H9 (cell line): ENCODE results near the gene DHRSX. TPM values are rescaled to one million over a fixed set of nuclear protein-coding genes. Genes with fewer than 3 reads are reported as not detected.

Experiments used
- DNase-seq: peaks from one replicate; pipeline ENCODE4 v3.0.0-alpha.2; 2017
- H2AFZ ChIP-seq: one replicate; pipeline ENCODE4 v1.6.1; 2013; ENCODE audit warnings: mild to moderate bottlenecking, low read length, control low read depth, moderate library complexity
- H2AK5ac ChIP-seq: 2 replicates; pipeline ENCODE4 v1.6.1; 2013; ENCODE audit warnings: low read length, control low read depth, mixed read lengths; ENCODE audit not compliant: insufficient read length
- H2BK120ac ChIP-seq: one replicate; pipeline ENCODE4 v1.6.1; 2013; ENCODE audit warnings: low read depth, mild to moderate bottlenecking, low read length, control low read depth, inconsistent platforms; ENCODE audit not compliant: poor library complexity, severe bottlenecking
- H2BK12ac ChIP-seq: 2 replicates; pipeline ENCODE4 v1.6.1; 2013; ENCODE audit warnings: low read length, control low read depth, mixed read lengths, low read depth; ENCODE audit not compliant: insufficient read length
- H2BK15ac ChIP-seq: 2 replicates; pipeline ENCODE4 v1.6.1; 2013; ENCODE audit warnings: low read depth, low read length, control low read depth
- H2BK20ac ChIP-seq: one replicate; pipeline ENCODE4 v1.6.1; 2013; ENCODE audit warnings: low read depth, mild to moderate bottlenecking, low read length, control low read depth, inconsistent platforms; ENCODE audit not compliant: poor library complexity, severe bottlenecking
- H2BK5ac ChIP-seq: 2 replicates; pipeline ENCODE4 v1.6.1; 2013; ENCODE audit warnings: low read length, control low read depth, mixed read lengths; ENCODE audit not compliant: insufficient read length
- H3K14ac ChIP-seq: 2 replicates; pipeline ENCODE4 v1.6.1; 2013; ENCODE audit warnings: low read length, control low read depth; ENCODE audit not compliant: insufficient read depth
- H3K18ac ChIP-seq: 2 replicates; pipeline ENCODE4 v1.6.1; 2013; ENCODE audit warnings: low read depth, mild to moderate bottlenecking, mixed read lengths, low read length, control low read depth; ENCODE audit not compliant: insufficient read length
- H3K23ac ChIP-seq: 2 replicates; pipeline ENCODE4 v1.6.1; 2013; ENCODE audit warnings: low read length, control low read depth, mixed read lengths, low read depth; ENCODE audit not compliant: insufficient read length
- H3K23me2 ChIP-seq: 2 replicates; pipeline ENCODE4 v1.6.1; 2013; ENCODE audit warnings: low read depth, mild to moderate bottlenecking, mixed read lengths, low read length, control low read depth; ENCODE audit not compliant: insufficient read length, poor library complexity, severe bottlenecking
- H3K27ac ChIP-seq: 2 replicates; pipeline ENCODE4 v1.5.1; 2013; ENCODE audit warnings: low read length, control low read depth, mixed read lengths, low read depth; ENCODE audit not compliant: insufficient read length
- H3K27me3 ChIP-seq: 2 replicates; pipeline ENCODE4 v1.6.1; 2013; ENCODE audit warnings: low read length, control low read depth, inconsistent platforms; ENCODE audit not compliant: insufficient read depth
- H3K4ac ChIP-seq: 2 replicates; pipeline ENCODE4 v1.6.1; 2013; ENCODE audit warnings: low read depth, mild to moderate bottlenecking, control low read depth, inconsistent platforms, low read length, moderate library complexity
- H3K4me1 ChIP-seq: 2 replicates; pipeline ENCODE4 v1.6.1; 2013; ENCODE audit warnings: low read length, control low read depth, inconsistent platforms; ENCODE audit not compliant: insufficient read depth
- H3K4me2 ChIP-seq: 2 replicates; pipeline ENCODE4 v1.6.1; 2013; ENCODE audit warnings: low read length, control low read depth, mixed read lengths; ENCODE audit not compliant: insufficient read length, insufficient read depth
- H3K56ac ChIP-seq: 2 replicates; pipeline ENCODE4 v1.6.1; 2013; ENCODE audit warnings: low read depth, mild to moderate bottlenecking, mixed read lengths, low read length, control low read depth; ENCODE audit not compliant: insufficient read length
- H3K79me1 ChIP-seq: 2 replicates; pipeline ENCODE4 v1.6.1; 2013; ENCODE audit warnings: low read depth, mild to moderate bottlenecking, moderate library complexity, low read length, control low read depth, inconsistent platforms; ENCODE audit not compliant: insufficient read depth, poor library complexity, severe bottlenecking
- H3K79me2 ChIP-seq: 2 replicates; pipeline ENCODE4 v1.6.1; 2013; ENCODE audit warnings: low read length, control low read depth, inconsistent platforms; ENCODE audit not compliant: insufficient read depth
- H3K9ac ChIP-seq: 2 replicates; pipeline ENCODE4 v1.6.1; 2013; ENCODE audit warnings: low read length, control low read depth, mixed read lengths; ENCODE audit not compliant: insufficient read length; ENCODE audit errors: extremely low read depth
- H3K9me3 ChIP-seq: one replicate; pipeline ENCODE4 v1.6.1; 2013; ENCODE audit warnings: low read depth, low read length, inconsistent platforms; ENCODE audit not compliant: control insufficient read depth
- H3T11ph ChIP-seq: one replicate; pipeline ENCODE4 v1.6.1; 2013; ENCODE audit warnings: mild to moderate bottlenecking, low read length, control low read depth, inconsistent platforms
- H4K20me1 ChIP-seq: one replicate; pipeline ENCODE4 v1.6.1; 2013; ENCODE audit not compliant: control insufficient read depth, insufficient read length, insufficient read depth
- H4K5ac ChIP-seq: 2 replicates; pipeline ENCODE4 v1.6.1; 2013; ENCODE audit warnings: low read depth, mild to moderate bottlenecking, mixed read lengths, low read length, control low read depth; ENCODE audit not compliant: insufficient read length
- H4K8ac ChIP-seq: replicated peaks from 2 replicates; pipeline ENCODE4 v1.6.1; 2013; ENCODE audit warnings: low read length, control low read depth, mixed read lengths, low read depth; ENCODE audit not compliant: insufficient read length
- H4K91ac ChIP-seq: 2 replicates; pipeline ENCODE4 v1.6.1; 2013; ENCODE audit warnings: low read depth, mild to moderate bottlenecking, moderate library complexity, mixed read lengths, low read length, control low read depth; ENCODE audit not compliant: insufficient read length
- H3K27ac Mint-ChIP-seq, 3 experiments: 2 replicates in 2 of 3; 3 replicates in 1 of 3; pipeline ENCODE4 v1.8.0; 2020 to 2021; ENCODE audit warnings: mixed read lengths in 3 of 3, mild to moderate bottlenecking in 1 of 3, moderate library complexity in 1 of 3
- H3K27me3 Mint-ChIP-seq: 2 replicates; pipeline ENCODE4 v1.8.0; 2021; ENCODE audit warnings: low read depth, mild to moderate bottlenecking, moderate library complexity, mixed read lengths
- H3K36me3 Mint-ChIP-seq, 3 experiments: 2 replicates in 2 of 3; 3 replicates in 1 of 3; pipeline ENCODE4 v1.8.0; 2020 to 2021; ENCODE audit warnings: low read depth in 3 of 3, mixed read lengths in 3 of 3; ENCODE audit not compliant: insufficient read depth in 1 of 3
- H3K4me1 Mint-ChIP-seq, 2 experiments: 2 replicates each; pipeline ENCODE4 v1.8.0; 2020; ENCODE audit warnings: mixed read lengths in 2 of 2
- H3K4me3 Mint-ChIP-seq, 2 experiments: 2 replicates in 1 of 2; 3 replicates in 1 of 2; pipeline ENCODE4 v1.8.0; 2020 to 2021; ENCODE audit warnings: mild to moderate bottlenecking in 2 of 2, mixed read lengths in 2 of 2, moderate library complexity in 1 of 2
- H3K9me3 Mint-ChIP-seq, 2 experiments: 2 replicates in 1 of 2; 3 replicates in 1 of 2; pipeline ENCODE4 v1.8.0; 2020; ENCODE audit warnings: mild to moderate bottlenecking in 2 of 2, mixed read lengths in 2 of 2, moderate library complexity in 1 of 2
- WGBS: extraction: QIAGEN DNeasy Blood & Tissue Kit; methylation state at CpG from one replicate; pipeline ENCODE4 v1.1.7; 2013; ENCODE audit warnings: missing lambda C conversion rate, low lambda C conversion rate, mixed read lengths; ENCODE audit not compliant: insufficient read length; ENCODE audit errors: extremely low coverage; 5-methylcytosine and 5-hydroxymethylcytosine counted together
- total RNA-seq: library from RNA; stranded (reverse); gene quantifications from 2 replicates; pipeline ENCODE4 v1.2.1, GENCODE V29; 2021
- TF ChIP-seq, protein P1 (sequence below): fragments of 200-600 bp; sonication (generic); conservative IDR thresholded peaks from 3 replicates; pipeline ENCODE4 v1.8.0; 2021; ENCODE audit warnings: antibody characterized with exemption, mild to moderate bottlenecking

Gene DHRSX
- total RNA-seq, 1 experiment from 2014 or later = 44.0 TPM

DNA sequence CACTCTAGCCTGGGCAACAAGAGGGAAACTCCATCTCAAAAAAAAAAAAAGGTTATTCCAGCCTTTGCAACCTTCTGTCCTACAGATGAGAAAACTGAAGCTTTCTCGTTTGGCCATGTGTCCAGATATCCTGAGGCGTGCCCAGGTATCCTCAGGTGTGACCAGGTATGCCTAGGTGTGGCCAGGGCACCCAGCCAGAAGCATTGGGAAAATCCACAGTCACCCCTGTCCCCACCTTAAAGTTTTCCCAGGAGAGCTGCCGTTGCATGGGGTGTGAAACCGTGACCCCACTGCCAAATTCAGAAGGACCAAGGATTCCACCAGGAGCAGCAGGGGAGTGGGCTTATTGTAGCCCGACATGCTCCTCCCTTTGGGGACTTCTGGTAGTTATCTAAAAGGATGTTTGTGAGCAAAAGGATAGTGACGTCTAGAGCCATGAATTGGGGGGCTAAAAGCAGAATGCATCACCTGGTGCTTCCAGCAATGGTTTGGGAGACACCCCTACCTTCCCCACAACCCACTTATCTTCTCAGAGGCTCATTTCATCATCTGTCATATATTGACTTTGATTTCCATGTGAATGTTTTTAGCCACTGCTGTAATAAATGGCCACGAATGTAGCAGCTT, 4.0 kb upstream of the DHRSX start:
- Histone ChIP-seq H3K56ac (no peak overlapping the region), H3K18ac (no peak overlapping the region), H2BK20ac (no peak overlapping the region), H3K23ac (no peak overlapping the region), H3K4ac (no peak overlapping the region), H2BK120ac (no peak overlapping the region), H2AFZ (no peak overlapping the region), H3T11ph (no peak overlapping the region), H4K91ac (no peak overlapping the region), H3K23me2 (peaks cover 4% of the 10 kb centered on the region), H4K5ac (no peak overlapping the region), H3K9ac (no peak overlapping the region), H3K4me2 (no peak overlapping the region), H3K79me1 (no peaks in the 10 kb centered on the region), H2BK5ac (no peak overlapping the region), H4K20me1 (no peaks in the 10 kb centered on the region), H3K14ac (no peak overlapping the region), H2BK15ac (no peak overlapping the region), H4K8ac (no peak overlapping the region), H3K4me1 (no peaks in the 10 kb centered on the region), H3K27me3 (no peaks in the 10 kb centered on the region), H3K27ac (no peak overlapping the region), H3K79me2 (no peaks in the 10 kb centered on the region; the same call in 1 of the 2 replicates), H2AK5ac (no peak overlapping the region), H2BK12ac (no peak overlapping the region), H3K9me3 (no peaks in the 10 kb centered on the region)
- no CpG with 5 or more reads among the region's 7 CpGs for WGBS
- DNase-seq = no peak
- Mint-ChIP-seq H3K4me3 (no peak overlapping the region), H3K9me3 (no peaks in the 10 kb centered on the region), H3K27ac (no peak overlapping the region), H3K27me3 (no peaks in the 10 kb centered on the region), H3K36me3 (no peaks in the 10 kb centered on the region), H3K4me1 (peaks cover 0 to 11% of the 10 kb centered on the region in 2 experiments; a peak in 3 of 4 replicates)
- TF ChIP-seq, protein P1, sequence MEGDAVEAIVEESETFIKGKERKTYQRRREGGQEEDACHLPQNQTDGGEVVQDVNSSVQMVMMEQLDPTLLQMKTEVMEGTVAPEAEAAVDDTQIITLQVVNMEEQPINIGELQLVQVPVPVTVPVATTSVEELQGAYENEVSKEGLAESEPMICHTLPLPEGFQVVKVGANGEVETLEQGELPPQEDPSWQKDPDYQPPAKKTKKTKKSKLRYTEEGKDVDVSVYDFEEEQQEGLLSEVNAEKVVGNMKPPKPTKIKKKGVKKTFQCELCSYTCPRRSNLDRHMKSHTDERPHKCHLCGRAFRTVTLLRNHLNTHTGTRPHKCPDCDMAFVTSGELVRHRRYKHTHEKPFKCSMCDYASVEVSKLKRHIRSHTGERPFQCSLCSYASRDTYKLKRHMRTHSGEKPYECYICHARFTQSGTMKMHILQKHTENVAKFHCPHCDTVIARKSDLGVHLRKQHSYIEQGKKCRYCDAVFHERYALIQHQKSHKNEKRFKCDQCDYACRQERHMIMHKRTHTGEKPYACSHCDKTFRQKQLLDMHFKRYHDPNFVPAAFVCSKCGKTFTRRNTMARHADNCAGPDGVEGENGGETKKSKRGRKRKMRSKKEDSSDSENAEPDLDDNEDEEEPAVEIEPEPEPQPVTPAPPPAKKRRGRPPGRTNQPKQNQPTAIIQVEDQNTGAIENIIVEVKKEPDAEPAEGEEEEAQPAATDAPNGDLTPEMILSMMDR = no peak
